SW 1271 (cell line): ENCODE results near the gene TAGLN2.

Source experiments
- DNase-seq, 2 experiments: peaks; one replicate each; lab custom pipeline; 2025; lab: John Stamatoyannopoulos, UW

Gene TAGLN2

DNA sequence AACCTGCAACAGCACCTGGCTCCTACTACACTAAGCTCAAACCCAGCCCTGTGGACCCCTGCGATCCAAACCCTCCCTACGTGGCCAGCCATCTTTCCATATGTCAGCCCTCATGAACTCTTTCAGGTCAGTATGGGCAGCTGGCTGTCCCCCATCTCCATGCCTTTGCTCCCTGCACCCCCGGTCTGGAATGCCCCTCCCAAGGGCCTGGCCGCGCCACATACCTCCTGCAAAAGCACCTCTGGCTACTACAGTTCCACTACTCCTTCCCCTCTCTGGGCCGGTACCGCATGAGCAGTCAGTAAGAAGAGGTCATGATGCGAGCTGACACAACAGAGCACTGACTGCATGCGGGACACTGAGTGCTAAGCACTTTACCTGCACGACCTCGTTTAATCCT is 10.0 kb upstream of the TAGLN2 start:
- no peak for DNase-seq

DNA sequence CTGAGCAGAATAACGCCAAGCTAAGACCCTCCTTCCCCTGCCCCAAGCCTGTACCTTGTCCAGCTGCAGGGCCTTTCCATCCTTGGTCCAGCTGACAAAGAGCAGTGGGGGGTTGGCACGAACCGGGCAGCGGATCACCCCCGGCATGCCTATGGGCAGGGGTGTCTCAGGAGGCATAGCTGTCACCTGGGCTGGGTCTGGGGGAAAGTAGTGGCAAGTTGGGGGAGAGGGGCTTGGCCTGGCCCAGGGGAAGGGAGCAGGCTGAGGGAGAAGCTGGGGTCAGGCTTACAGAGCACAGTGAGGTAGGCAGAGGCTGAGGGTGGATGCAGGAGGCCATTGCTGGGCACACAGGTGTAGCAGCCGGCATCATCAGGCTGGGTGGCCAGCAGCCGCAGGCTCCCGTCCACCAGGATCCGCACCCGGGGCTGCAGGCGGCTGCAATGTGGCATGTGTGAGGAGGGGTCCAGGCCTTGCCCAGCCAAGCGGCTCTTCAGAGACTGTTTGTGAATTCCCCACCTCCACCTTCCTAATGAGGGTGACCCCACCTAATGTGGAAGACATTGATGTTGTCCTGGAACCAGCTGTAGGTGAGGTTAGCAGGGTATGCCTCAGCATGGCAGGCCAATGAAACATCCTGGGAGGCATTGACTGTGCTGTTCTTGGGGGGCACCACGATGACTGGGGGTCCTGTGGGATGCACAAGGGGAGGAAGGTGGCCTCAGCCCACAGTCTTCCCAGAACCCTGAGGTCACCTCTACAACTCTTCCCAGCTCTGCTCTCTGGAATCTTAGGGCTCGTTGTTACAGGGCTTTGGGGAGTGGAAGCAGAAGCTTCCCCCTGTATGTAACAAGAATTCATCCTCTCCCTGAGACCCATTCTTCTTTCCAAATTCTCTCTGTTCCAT is 9.1 kb upstream of the TAGLN2 start:
- no peak for DNase-seq

DNA sequence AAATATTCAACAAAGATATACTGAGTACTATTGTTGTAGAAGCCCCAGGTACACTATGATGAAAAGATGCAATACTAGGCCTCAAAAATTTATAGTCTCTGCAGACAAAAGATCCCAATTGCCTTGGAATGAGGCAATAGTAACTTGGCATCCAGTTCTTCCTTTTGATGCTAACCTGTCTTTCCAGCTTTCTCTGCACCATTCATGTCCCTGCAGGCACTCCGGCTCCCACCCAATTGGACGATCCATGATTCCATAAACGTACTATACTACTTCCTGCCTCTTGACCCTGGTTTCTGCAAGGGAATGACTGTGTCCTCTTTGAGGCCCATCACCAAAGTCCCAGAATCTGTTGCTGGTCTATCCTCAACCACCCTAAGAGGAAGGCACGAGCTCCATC is 8.0 kb upstream of the TAGLN2 start:
- no peak for DNase-seq

DNA sequence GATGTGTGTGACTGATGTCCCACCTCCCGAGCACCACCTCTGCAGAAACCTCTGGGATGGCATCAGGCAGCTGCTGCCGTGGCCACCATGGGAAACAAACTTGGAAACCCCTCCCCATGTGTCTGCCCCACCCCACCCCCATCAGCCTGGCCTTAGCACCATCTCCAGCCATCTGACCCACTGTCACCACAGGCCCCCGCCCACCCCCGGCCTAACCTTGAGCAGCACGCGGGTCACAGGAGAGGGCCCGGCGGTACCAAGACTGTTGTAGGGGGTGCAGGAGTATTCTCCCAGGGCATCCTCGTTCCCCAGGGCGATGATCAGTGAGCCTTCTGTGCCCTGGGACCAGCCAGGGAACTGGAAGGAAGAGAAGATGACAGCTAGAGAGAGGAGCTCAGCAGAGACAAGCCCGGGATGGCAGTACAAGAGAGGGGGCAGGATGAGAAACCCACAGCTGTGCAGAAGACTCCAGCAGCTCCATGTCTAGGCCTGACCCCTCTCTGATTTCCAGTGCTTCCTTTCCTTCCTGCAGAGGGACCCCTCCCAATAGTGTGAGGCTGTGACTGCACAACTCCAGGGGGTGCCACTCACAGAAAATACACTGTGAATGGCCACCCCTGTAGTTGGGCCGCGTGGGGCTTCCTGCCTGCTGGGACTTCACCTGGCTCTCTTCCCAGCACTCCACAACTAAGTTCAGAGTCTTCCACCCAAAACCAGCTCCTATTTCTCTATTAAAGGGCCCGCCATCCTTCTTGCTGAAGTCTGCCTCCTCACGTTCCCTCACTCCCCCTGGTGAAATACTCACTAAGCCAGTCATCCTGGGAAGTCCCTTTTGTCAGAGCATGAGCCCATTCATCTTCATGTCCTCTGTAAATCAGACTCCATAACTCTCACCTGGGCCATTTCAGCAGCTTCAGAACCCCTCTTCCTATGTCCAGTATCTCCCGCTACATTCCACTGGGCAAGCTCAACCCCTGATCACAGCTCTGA is 7.3 kb upstream of the TAGLN2 start:
- DNase-seq: no peak

DNA sequence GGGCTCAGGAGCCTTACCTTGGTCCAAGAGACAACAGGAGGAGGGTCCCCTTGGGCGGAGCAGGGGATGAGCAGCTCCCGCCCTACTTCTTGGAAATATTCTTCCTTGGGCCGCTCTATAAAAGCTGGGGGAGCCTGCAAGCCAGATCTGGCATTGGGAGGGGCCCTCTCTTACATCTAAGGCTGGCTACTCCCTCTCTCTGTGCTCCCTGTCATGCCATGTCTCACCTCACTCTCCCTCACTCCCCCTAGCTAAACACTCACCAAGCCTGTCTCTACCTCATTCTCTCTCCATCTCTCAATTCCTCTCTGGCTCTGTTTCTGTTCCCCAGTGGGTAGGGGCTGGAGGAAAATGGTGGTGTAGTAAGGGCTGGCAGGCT is 6.5 kb upstream of the TAGLN2 start:
- DNase-seq: no peak

DNA sequence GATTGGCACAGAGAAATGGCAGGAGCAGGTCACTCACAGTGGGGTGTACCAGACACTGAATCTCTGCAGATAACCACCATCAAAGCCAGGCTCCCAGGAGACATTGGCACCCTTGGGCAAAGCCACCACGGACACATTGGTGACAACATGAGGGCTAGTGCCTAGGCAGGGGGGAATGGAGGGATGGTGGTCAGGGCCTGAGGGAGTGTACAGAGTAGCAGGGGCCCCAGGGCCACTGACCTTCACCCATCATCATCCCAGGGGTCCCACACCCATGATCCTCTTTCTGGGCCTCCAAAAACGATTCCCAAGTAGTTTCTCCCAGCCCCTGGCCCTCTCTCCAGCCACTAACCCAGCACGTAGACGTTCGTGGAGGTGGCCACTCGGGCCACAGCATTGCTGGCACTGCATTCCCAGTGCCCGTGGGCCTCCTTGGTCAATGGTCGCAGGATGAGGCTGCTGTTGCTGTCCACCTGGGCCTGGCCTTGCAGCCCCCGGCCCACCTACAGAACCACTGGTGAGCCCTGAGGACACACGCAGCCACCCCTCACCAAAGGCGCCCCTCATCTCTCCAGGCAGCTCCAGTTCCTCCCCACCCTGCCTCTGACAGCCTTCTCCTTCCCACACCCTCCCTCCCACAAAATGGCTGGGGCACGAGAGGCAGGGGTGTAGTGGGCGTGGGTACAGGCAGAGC is 5.9 kb upstream of the TAGLN2 start:
- no peak for DNase-seq

DNA sequence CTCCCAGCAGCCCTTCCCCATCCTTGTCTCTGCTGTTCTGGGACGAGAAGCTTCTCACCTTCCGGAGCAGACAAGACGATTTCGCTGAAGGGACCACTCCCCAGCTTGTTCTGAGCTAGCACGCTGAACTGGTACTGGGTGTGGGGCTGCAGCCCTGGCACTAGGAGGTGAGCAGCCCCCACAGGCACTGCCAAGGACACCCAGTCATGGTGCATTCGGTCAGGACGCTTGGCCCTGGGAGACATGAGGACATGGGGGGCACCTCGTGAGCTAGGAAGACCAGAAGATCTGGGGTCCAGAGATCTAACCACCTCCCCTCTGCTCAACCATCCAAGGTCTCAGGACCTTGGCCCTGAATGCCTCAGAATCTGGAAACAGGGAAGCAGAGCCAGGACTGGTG is 5.3 kb upstream of the TAGLN2 start:
- no peak for DNase-seq

DNA sequence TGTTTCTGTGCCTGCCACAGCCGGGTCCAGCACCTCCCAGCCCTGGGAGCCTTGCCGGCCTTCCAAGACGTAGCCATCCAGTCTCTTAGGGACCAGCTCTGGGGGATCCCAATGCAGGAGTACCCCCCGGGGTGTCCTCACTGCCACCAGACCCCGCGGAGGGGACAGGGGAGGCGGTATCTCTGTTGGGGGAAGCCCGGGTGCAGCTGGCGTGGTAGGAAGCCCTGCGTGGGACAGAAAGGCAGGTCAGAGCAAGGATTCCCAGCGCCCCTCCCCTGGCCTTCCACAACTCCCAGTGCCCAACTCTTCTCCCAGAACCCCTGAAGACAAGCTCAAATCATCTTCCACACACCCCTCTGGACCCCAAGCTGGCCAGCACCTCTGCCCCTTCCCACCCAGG is 4.9 kb upstream of the TAGLN2 start:
- DNase-seq: no peak

DNA sequence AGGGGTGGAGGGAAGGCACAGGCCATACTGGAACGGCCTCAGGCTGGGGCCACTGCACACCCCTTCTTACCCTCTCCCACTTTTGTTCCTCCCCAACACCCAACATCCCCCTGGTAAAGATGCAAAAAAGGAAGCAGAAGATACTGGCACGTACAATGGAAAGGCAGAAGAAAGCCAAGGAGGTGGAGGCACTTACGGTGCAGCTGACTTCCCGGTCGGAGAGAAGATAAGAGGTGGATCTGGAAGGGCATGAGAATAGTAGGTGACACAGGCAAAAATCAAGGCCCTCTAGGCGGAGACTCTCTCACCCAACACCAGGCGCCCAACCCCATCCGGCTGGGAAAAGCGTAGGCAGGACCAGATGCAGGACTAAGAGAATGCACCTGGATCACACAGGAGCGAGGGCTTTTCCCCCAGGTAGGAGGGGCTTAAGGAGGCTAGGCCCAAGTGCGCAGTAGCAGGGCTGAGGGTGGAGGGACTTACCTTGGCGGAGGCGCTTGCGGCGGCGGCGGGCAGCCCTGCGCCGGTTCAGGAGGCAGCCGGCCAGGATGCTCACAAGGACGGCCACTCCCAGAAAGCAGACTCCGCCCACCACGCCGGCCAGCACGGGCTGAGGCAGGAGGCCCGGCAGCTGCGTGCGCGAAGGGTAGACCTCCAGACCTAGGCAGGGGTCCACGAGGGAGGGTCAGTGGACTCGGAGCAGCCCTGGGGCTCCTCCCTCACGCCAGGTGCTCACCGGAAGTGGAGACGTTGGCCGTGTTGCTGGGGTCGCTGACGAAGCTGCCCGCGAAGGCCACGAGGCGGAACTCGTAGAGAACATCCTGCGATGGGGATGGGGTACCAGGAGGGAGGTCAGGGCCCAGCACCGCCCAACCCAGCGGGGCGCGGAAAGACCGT is 4.1 kb upstream of the TAGLN2 start:
- no peak for DNase-seq

DNA sequence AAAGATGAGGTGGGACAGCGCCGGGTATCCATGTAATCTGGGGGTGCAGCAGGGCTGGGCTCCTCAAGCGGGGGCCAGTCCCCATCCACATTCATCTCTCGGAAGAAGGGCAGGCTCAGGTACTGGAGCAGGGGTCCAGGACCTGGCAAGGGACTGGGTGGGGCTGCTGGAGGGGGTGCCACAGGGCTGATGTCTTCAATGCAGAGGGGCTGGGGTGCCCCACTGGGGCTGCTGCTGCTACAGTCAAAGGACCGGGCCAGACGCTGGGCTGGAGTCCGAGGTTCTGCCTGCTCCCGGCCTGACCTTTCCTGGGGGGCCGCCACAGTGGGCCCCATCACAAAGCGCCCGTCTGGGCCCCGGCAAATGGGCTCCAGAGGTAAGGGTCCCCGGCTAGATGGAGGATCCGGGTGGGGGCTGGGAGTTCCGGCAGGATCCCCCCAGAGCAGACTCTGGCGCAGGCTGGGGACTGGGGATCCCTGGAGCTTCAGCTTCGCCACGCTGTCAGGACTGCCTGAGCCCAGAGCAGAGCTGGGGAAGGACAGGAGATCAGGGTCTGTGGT is 3.3 kb upstream of the TAGLN2 start:
- DNase-seq: no peak

DNA sequence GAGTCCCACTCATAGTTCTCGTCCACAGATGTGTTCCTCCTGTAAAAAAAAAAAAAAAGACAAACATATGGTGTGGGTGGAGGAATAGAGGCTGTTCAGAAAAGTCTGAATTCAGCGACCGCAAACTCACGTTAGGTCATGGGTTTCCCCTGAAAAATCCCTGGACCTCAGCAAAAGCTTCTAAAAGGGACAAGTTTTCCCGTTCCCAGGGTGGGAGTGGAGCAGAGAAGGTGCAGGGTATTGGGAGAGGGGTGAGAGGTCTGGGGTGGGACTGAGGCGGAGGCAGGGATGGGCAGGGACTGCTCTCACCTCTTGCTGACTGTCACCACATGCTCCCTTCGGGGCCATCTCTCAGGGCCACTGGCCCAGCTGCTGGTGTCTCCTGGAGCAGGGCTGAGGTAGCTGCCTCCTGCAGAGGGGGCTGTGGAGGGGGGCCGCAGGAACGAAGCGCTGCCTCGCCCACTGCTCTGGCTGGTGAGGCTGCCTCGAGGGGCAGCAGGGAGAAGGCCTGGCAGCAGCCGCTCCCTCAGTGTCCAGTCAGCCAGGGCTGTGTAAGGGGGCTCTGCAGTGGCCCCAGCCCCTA is 2.6 kb upstream of the TAGLN2 start:
- no peak for DNase-seq

DNA sequence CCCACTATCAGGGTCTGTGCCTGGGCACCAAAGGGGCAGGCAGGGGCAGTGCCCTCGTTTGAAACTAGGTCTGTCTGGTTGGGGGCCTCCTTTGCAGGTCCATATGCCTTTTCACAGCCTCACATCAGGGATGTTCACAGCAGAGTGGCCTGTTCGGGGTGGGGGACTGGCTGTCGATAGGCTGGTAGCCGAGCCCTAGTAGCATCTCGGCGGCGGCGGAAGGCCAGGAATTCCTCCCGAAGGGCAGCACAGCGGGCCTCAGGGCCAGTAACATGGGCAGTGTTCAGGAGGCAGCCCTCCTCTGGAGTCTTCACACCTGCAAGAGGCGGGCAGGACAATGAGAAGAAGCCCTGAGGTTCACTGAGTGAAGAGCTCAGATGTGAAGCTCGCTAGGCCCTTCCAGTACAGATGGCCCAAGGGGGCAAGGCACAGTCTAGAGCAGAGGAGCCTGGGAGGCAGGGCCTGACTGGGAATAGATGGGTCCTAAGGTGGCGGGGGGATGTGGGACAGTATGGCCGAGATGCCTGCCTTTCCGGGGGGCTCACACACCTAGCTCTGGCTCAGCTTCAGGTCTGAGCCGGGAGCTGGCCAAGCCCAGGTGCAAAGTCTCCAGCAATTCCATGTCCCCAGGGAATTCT is 2.0 kb upstream of the TAGLN2 start:
- no peak for DNase-seq

DNA sequence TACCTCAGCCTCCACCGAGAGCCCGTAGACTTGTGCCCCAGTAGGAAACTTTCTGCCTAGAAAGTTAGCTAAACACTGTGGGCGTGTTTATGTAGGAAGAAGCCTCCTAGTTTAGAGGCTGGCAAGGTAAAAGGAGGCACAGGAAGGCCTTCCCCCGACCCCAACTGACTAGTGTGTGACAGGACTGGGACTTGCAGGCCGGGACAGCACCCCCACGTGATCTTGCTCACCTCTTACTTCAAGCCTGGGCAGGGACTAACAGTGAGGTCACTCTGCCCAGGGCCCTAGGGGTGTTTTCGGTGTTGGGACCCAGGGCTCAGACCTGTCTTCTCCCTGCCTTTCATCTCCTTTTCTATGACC is 392 bp upstream of the TAGLN2 start:
- DNase-seq: no peak

DNA sequence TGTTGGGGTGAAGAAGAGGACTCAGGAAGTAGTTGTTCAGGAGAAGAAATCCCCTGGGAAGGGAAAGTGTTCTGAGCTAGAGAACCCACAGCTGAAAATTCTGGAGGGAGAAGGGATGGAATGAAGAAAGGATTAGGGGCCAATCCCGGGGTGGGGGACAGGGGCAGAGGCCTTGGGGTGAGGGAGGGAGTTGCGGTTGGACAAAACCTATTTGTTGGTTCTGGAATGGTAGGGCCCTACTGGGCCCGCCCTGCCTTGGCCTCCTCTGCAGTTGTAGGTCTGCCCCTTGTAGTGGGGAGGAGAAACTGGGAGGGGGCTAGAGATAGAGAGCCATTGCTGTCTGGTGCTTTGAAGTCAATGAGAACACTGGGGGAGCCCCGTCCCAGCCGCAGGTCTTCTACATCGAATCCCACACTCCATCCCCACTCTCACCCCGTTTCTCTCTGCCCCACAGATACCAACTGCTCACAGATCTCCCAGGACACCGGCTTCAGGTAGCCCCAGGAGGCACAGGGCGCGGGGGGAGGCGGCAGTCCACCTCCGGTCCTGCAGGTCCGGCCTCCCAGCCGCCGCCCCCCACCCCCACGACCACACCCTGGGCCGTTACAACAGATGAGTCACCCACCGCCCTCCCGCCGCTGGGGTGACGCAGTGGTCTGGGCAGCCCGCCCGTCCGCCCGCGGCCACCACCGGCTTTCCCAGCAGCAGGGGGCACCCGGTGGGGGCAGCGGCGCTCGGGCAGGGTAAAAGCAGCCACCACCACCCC is 1.1 kb downstream of the TAGLN2 start:
- peak; percentile 56 to 61 for DNase-seq

DNA sequence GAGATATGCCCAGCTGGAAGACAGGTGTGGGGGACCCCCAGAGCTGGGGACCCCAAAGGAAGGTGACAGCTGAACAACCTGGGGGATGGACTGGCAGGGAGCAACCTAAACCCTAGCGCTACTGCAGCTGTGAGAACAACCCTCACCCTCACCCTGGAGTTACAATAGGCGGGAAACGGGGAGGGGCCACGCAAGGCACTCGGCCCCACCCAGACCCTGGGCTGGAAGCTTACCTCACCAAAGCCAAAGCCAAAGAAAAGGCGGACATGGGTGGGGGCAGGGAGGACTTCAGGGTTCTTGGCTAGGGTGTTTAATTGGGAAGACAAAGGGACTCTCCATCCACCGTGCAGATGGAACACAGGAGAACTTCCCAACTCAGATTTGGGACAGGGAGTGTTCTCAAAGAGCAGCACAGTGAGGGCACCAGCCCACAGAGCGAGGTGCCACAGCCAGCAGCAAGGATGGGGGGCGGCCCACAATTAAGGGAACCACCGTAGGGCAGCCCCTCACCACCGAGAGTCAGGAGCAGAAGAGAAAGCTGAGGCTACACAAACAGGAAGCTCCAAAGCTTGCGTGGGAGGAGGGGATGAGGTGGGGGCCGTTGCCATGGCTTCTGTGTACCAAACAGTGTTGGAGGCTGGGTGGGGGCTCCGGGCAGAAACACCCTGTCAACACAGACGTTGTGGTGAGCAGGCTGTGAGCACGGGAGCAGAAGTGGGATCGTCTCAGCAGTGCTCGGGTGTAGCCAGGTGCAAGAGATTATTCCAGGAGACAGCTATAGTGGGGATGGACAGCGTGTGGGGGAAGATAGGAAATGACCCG is 1.9 kb downstream of the TAGLN2 start:
- DNase-seq: peak in 1 of 2 experiments; percentile 31

DNA sequence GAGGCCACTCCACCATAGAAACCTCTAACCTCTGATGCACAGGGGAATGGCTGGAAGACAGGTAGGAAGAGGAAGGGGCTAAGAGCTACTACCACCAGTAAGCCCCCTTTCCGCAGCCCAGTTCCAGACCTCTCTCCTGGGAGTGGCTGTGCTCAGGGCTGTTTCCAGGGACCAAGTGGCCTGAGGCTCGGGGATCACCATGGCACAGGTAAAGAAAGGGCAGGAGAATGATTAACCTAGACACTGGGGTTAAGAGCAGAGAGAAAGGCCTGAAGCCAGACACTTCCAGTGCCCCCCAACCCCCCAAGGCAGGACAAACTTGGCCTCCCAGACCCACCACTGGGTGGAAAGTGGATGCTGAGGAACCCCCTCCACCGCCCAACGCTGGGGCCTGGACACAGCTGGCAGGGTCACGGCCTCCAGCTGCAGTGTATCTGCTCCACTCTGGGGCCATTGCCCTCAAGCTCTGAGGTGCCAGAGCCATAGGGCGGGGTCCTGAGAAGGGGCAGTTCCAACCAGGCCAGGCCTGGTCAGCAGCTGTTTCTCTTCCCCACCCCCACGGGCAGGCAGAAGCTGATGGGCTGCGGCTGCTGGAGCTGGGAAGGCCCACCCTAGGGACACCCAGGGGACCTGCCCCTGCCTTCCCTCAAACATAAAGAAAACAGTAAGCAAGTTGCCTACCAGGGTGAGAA is 2.6 kb downstream of the TAGLN2 start:
- no peak for DNase-seq

DNA sequence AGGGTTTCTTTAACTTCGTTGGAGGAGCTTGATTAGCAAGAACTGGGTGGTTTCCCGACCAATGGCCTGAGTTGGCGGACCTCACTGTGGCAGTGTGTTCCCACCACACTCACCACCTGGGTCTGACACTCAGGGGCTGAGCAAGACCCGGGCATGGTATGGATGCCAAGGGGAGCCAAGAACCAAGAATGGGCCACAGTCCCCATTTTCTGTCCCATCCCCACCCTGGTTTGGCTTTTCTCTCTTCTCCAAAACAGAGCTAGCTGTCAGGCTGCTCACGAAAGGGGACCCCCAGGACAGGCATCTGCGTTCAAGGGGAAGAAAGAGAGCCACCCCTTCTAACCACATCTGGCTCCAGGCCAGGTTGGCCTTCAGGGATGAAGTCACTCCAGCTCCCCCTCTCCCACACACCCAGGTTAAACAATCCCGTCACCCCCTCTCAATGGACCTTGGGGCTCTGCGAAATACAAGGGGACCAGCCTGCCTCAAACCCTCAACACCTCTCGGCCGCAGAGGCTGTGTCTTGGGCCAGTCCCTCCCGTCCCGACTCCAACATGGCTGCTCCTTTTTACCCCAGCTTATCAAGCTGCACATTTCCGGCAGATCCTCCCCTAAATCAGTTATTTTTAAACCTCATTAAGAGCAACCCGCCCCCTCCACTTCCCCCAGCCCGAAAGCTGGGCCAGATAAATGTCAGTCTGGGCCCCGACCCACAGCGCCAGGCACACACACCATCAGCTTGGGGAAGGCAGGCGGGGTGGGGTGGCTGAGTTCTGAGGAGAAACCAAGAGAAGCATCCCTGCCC is 3.4 kb downstream of the TAGLN2 start:
- DNase-seq: no peak
